WTC11 (cell line): ENCODE measurements around the gene NACC2. TPM values are rescaled to one million over a fixed set of nuclear protein-coding genes. Genes with fewer than 3 reads are reported as not detected.

Experiments
- ATAC-seq: fragments of 200-7000 bp; cut with Tn5 transposase; 2 replicates; pipeline ENCODE4 v1.10.0; 2021; ENCODE audit warnings: mild to moderate bottlenecking, moderate library complexity
- CTCF ChIA-PET: fragments of 300-600 bp; sonication (Branson Sonifier 250); formaldehyde crosslinking; loops from one replicate; lab custom pipeline; 2021; ENCODE audit warnings: antibody characterized with exemption; lab: Charles Lee
- POLR2A ChIA-PET: fragments of 350-600 bp; sonication (Branson Sonifier 250); formaldehyde crosslinking; loops from one replicate; lab custom pipeline; 2021; ENCODE audit warnings: antibody characterized with exemption; lab: Charles Lee
- DNase-seq: peaks from one replicate; pipeline ENCODE4 v3.0.0; 2021; ENCODE audit warnings: low spot score
- H3K27ac Mint-ChIP-seq: 2 replicates; pipeline ENCODE4 v1.8.0; 2021; ENCODE audit warnings: mixed read lengths
- H3K27me3 Mint-ChIP-seq: 2 replicates; pipeline ENCODE4 v1.8.0; 2021; ENCODE audit warnings: low read depth, mild to moderate bottlenecking, moderate library complexity, mixed read lengths
- H3K36me3 Mint-ChIP-seq: 2 replicates; pipeline ENCODE4 v1.8.0; 2021; ENCODE audit warnings: mixed read lengths
- H3K4me1 Mint-ChIP-seq: 2 replicates; pipeline ENCODE4 v1.8.0; 2022; ENCODE audit warnings: mixed read lengths
- H3K4me3 Mint-ChIP-seq: 2 replicates; pipeline ENCODE4 v1.8.0; 2021; ENCODE audit warnings: mild to moderate bottlenecking, moderate library complexity, mixed read lengths
- H3K9me3 Mint-ChIP-seq: 2 replicates; pipeline ENCODE4 v1.8.0; 2021; ENCODE audit warnings: mixed read lengths
- ATF1 ChIP-seq: sonication (generic); formaldehyde crosslinking; IDR thresholded peaks from 2 replicates; pipeline ENCODE4 v1.8.1; 2023; ENCODE audit warnings: mild to moderate bottlenecking, moderate library complexity, missing genetic modification reagents
- ETV6 ChIP-seq: sonication (generic); formaldehyde crosslinking; IDR thresholded peaks from 2 replicates; pipeline ENCODE4 v1.8.1; 2022; ENCODE audit warnings: mild to moderate bottlenecking, missing genetic modification reagents
- GRHL2 ChIP-seq: fragments of 250-450 bp; sonication (Bioruptor Pico); IDR thresholded peaks from 2 replicates; pipeline ENCODE4 v1.8.0; 2022; ENCODE audit warnings: mild to moderate bottlenecking, moderate library complexity; ENCODE audit not compliant: insufficient replicate concordance, severe bottlenecking
- MXD4 ChIP-seq: fragments of 250-450 bp; sonication (Bioruptor Pico); IDR thresholded peaks from 2 replicates; pipeline ENCODE4 v1.8.0; 2021; ENCODE audit warnings: mild to moderate bottlenecking, moderate library complexity, borderline replicate concordance
- NFE2L1 ChIP-seq: sonication (generic); formaldehyde crosslinking; IDR thresholded peaks from 2 replicates; pipeline ENCODE4 v1.8.1; 2023; ENCODE audit warnings: missing genetic modification reagents
- PRRX2 ChIP-seq: fragments of 250-450 bp; sonication (Bioruptor Pico); IDR thresholded peaks from 2 replicates; pipeline ENCODE4 v1.8.0; 2021; ENCODE audit warnings: mild to moderate bottlenecking
- TCF7 ChIP-seq: sonication (generic); formaldehyde crosslinking; IDR thresholded peaks from 2 replicates; pipeline ENCODE4 v1.8.0; 2022; ENCODE audit warnings: mild to moderate bottlenecking, low read depth, missing genetic modification reagents, moderate library complexity
- ZNF263 ChIP-seq: sonication (generic); formaldehyde crosslinking; IDR thresholded peaks from 2 replicates; pipeline ENCODE4 v1.8.1; 2022; ENCODE audit warnings: low read depth, mild to moderate bottlenecking, moderate library complexity, missing genetic modification reagents
- ZNF416 ChIP-seq: fragments of 250-450 bp; sonication (Bioruptor Pico); IDR thresholded peaks from 2 replicates; pipeline ENCODE4 v1.9.0; 2021; ENCODE audit warnings: mild to moderate bottlenecking, inconsistent platforms
- total RNA-seq: library from RNA; stranded (reverse); gene quantifications from 3 replicates; pipeline ENCODE4 v1.2.3, GENCODE V29; 2021
- TF ChIP-seq, protein P1 (sequence below): sonication (generic); formaldehyde crosslinking; IDR thresholded peaks from 2 replicates; pipeline ENCODE4 v1.8.1; 2022; ENCODE audit warnings: mild to moderate bottlenecking, moderate library complexity, missing genetic modification reagents
- TF ChIP-seq, protein P2 (sequence below): sonication (generic); formaldehyde crosslinking; IDR thresholded peaks from 2 replicates; pipeline ENCODE4 v1.8.1; 2022; ENCODE audit warnings: low read depth, missing genetic modification reagents, borderline replicate concordance
- TF ChIP-seq, protein P3 (sequence below): sonication (generic); formaldehyde crosslinking; IDR thresholded peaks from 2 replicates; pipeline ENCODE4 v1.8.0; 2023; ENCODE audit warnings: mild to moderate bottlenecking, missing genetic modification reagents
- TF ChIP-seq, protein P4 (sequence below): fragments of 250-450 bp; sonication (Bioruptor Pico); IDR thresholded peaks from 2 replicates; pipeline ENCODE4 v1.8.0; 2021; ENCODE audit warnings: mild to moderate bottlenecking
- TF ChIP-seq, protein P5 (sequence below): sonication (generic); formaldehyde crosslinking; IDR thresholded peaks from 2 replicates; pipeline ENCODE4 v1.8.1; 2023; ENCODE audit warnings: mild to moderate bottlenecking, moderate library complexity, missing genetic modification reagents
- TF ChIP-seq, protein P6 (sequence below): fragments of 250-450 bp; sonication (Bioruptor Pico); IDR thresholded peaks from 2 replicates; pipeline ENCODE4 v1.9.0; 2021; ENCODE audit warnings: mild to moderate bottlenecking
- TF ChIP-seq, protein P7 (sequence below): sonication (generic); formaldehyde crosslinking; IDR thresholded peaks from 2 replicates; pipeline ENCODE4 v1.8.0; 2022; ENCODE audit warnings: missing genetic modification reagents
- TF ChIP-seq, protein P8 (sequence below): sonication (generic); formaldehyde crosslinking; IDR thresholded peaks from 2 replicates; pipeline ENCODE4 v1.8.1; 2022; ENCODE audit warnings: mild to moderate bottlenecking, missing genetic modification reagents, moderate library complexity, borderline replicate concordance

NACC2 gene
- total RNA-seq, 1 experiment from 2014 or later: 17.1 TPM

DNA sequence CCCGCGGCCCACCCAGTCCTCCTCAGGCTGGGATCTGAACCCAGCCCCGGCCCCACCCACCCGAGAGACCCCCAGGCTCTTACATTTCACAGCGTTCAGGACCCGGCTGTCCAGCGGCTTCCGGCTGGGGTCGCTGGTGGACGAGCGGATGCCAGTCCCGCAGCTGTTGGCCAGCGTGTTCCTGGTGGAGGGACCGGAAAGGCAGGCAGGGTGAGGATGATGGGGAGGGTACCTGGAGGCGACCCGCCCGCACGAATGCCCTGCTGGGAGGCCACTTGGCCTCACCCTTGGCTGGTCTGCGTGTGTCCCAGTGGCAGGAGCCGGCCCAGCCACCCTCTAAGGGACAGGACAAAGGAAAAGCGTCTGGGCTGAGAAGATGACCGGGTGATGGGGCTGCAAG is 82.0 kb downstream of the NACC2 start (continued):
- TF ChIP-seq, protein P1, sequence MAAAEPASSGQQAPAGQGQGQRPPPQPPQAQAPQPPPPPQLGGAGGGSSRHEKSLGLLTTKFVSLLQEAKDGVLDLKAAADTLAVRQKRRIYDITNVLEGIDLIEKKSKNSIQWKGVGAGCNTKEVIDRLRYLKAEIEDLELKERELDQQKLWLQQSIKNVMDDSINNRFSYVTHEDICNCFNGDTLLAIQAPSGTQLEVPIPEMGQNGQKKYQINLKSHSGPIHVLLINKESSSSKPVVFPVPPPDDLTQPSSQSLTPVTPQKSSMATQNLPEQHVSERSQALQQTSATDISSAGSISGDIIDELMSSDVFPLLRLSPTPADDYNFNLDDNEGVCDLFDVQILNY (CRISPR knock-in tag): no peak
- TF ChIP-seq, protein P2, sequence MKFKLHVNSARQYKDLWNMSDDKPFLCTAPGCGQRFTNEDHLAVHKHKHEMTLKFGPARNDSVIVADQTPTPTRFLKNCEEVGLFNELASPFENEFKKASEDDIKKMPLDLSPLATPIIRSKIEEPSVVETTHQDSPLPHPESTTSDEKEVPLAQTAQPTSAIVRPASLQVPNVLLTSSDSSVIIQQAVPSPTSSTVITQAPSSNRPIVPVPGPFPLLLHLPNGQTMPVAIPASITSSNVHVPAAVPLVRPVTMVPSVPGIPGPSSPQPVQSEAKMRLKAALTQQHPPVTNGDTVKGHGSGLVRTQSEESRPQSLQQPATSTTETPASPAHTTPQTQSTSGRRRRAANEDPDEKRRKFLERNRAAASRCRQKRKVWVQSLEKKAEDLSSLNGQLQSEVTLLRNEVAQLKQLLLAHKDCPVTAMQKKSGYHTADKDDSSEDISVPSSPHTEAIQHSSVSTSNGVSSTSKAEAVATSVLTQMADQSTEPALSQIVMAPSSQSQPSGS (CRISPR knock-in tag): no peak
- TF ChIP-seq, protein P3, sequence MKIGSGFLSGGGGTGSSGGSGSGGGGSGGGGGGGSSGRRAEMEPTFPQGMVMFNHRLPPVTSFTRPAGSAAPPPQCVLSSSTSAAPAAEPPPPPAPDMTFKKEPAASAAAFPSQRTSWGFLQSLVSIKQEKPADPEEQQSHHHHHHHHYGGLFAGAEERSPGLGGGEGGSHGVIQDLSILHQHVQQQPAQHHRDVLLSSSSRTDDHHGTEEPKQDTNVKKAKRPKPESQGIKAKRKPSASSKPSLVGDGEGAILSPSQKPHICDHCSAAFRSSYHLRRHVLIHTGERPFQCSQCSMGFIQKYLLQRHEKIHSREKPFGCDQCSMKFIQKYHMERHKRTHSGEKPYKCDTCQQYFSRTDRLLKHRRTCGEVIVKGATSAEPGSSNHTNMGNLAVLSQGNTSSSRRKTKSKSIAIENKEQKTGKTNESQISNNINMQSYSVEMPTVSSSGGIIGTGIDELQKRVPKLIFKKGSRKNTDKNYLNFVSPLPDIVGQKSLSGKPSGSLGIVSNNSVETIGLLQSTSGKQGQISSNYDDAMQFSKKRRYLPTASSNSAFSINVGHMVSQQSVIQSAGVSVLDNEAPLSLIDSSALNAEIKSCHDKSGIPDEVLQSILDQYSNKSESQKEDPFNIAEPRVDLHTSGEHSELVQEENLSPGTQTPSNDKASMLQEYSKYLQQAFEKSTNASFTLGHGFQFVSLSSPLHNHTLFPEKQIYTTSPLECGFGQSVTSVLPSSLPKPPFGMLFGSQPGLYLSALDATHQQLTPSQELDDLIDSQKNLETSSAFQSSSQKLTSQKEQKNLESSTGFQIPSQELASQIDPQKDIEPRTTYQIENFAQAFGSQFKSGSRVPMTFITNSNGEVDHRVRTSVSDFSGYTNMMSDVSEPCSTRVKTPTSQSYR (CRISPR knock-in tag): no peak
- TF ChIP-seq, all 79 proteins: peak for 0

DNA sequence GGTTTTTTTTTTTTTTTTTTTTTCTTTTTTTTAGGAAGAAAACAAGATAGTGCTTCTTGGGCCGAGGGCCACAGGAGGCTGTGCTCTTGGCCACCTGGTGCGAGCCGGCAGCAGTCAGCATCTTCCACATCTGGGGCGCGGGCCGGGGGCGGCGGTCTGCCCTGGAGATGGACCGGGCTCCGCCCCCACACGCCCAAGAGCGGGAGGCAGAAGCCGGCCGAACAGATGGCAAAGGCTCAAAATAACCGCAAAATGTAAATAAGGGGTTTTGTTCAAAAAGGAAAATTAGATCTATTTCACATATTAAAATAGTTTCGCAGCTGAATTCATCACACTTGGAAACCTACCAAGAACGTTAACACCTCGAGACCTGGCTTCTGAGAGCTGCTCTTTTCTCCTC is 82.4 kb downstream of the NACC2 start:
- DNase-seq: peak; percentile 19
- no peak overlapping the region for H3K4me3 Mint-ChIP-seq
- CTCF ChIA-PET: no interaction called here
- TF ChIP-seq, protein P4, sequence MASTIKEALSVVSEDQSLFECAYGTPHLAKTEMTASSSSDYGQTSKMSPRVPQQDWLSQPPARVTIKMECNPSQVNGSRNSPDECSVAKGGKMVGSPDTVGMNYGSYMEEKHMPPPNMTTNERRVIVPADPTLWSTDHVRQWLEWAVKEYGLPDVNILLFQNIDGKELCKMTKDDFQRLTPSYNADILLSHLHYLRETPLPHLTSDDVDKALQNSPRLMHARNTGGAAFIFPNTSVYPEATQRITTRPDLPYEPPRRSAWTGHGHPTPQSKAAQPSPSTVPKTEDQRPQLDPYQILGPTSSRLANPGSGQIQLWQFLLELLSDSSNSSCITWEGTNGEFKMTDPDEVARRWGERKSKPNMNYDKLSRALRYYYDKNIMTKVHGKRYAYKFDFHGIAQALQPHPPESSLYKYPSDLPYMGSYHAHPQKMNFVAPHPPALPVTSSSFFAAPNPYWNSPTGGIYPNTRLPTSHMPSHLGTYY (CRISPR knock-in tag): no peak
- TF ChIP-seq ATF1 (CRISPR knock-in tag) (no peak), NFE2L1 (CRISPR knock-in tag) (no peak)
- TF ChIP-seq, protein P5, sequence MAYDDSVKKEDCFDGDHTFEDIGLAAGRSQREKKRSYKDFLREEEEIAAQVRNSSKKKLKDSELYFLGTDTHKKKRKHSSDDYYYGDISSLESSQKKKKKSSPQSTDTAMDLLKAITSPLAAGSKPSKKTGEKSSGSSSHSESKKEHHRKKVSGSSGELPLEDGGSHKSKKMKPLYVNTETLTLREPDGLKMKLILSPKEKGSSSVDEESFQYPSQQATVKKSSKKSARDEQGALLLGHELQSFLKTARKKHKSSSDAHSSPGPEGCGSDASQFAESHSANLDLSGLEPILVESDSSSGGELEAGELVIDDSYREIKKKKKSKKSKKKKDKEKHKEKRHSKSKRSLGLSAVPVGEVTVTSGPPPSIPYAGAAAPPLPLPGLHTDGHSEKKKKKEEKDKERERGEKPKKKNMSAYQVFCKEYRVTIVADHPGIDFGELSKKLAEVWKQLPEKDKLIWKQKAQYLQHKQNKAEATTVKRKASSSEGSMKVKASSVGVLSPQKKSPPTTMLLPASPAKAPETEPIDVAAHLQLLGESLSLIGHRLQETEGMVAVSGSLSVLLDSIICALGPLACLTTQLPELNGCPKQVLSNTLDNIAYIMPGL (CRISPR knock-in tag): no peak
- TF ChIP-seq, all 79 proteins: peak for 0
- peaks cover 31% of the 10 kb centered on the region for H3K4me1 Mint-ChIP-seq
- H3K36me3 Mint-ChIP-seq: no peaks in the 10 kb centered on the region
- no peak for ATAC-seq
- H3K27ac Mint-ChIP-seq: no peak overlapping the region
- no peaks in the 10 kb centered on the region for H3K9me3 Mint-ChIP-seq
- POLR2A ChIA-PET: no interaction called here
- H3K27me3 Mint-ChIP-seq: no peaks in the 10 kb centered on the region

DNA sequence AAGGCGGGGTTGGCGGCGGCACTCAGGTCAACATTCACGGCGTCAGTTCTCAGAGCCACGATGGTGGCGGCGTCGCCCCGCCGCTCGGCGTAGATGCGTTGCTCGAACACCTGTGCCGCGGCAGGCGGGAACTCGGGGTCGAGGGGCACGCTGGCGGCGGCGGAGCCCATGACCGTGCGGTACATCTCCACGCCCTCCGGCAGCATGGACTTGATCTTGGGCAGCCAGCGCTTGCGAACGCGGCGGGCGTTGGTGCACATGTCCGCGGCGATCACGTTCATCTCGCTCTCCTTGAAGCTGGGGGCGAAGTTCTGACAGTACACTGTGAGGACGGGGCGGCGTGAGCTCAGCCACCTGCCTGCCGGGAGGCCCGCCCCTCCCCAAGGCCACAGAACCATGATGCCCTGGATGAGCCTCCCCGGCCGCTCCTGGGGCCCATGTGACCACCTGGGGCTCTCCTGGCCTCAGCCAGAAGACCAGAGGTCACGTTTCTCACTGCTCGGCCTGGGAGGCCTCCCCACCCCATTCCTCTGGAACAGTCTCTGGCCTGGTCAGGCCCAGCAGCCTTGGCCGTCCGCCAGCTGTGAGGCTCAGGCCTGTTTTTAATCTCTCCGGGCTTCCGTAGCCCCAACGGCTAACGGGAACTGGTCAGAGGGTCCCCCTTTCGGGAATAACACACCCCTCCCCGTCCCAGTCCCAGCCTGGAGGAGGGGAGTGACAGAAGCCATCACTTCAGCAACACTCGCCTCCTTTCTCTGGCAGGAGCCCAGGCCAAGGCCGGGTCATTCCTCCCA is 83.2 kb downstream of the NACC2 start:
- ATAC-seq (no peak), DNase-seq (peak; percentile 25)
- ChIA-PET POLR2A (no interaction called here), CTCF (interaction anchor here (0.7 to 1.4 kb wide), 5 partner anchors 13 to 158 kb away, joined by 3 to 6 read pairs (median 4); no protein-coding TSS in a partner anchor)
- Mint-ChIP-seq H3K4me1 (peaks cover 38% of the 10 kb centered on the region), H3K27me3 (no peaks in the 10 kb centered on the region), H3K9me3 (no peaks in the 10 kb centered on the region), H3K4me3 (no peak overlapping the region), H3K27ac (no peak overlapping the region), H3K36me3 (no peaks in the 10 kb centered on the region)
- TF ChIP-seq NFE2L1 (CRISPR knock-in tag): 0 out of 2 replicates have a peak, but pooled peaks have one; percentile 44
- TF ChIP-seq ZNF263 (CRISPR knock-in tag): no peak
- no peak for TF ChIP-seq PRRX2
- TF ChIP-seq, protein P6, sequence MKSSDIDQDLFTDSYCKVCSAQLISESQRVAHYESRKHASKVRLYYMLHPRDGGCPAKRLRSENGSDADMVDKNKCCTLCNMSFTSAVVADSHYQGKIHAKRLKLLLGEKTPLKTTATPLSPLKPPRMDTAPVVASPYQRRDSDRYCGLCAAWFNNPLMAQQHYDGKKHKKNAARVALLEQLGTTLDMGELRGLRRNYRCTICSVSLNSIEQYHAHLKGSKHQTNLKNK (CRISPR knock-in tag): no peak
- TF ChIP-seq, protein P7, sequence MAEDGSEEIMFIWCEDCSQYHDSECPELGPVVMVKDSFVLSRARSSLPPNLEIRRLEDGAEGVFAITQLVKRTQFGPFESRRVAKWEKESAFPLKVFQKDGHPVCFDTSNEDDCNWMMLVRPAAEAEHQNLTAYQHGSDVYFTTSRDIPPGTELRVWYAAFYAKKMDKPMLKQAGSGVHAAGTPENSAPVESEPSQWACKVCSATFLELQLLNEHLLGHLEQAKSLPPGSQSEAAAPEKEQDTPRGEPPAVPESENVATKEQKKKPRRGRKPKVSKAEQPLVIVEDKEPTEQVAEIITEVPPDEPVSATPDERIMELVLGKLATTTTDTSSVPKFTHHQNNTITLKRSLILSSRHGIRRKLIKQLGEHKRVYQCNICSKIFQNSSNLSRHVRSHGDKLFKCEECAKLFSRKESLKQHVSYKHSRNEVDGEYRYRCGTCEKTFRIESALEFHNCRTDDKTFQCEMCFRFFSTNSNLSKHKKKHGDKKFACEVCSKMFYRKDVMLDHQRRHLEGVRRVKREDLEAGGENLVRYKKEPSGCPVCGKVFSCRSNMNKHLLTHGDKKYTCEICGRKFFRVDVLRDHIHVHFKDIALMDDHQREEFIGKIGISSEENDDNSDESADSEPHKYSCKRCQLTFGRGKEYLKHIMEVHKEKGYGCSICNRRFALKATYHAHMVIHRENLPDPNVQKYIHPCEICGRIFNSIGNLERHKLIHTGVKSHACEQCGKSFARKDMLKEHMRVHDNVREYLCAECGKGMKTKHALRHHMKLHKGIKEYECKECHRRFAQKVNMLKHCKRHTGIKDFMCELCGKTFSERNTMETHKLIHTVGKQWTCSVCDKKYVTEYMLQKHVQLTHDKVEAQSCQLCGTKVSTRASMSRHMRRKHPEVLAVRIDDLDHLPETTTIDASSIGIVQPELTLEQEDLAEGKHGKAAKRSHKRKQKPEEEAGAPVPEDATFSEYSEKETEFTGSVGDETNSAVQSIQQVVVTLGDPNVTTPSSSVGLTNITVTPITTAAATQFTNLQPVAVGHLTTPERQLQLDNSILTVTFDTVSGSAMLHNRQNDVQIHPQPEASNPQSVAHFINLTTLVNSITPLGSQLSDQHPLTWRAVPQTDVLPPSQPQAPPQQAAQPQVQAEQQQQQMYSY (CRISPR knock-in tag): no peak
- no peak for TF ChIP-seq ETV6 (CRISPR knock-in tag)
- no peak for TF ChIP-seq TCF7 (CRISPR knock-in tag)
- no peak for TF ChIP-seq ZNF416
- no peak for TF ChIP-seq MXD4 (CRISPR knock-in tag)
- TF ChIP-seq, protein P8, sequence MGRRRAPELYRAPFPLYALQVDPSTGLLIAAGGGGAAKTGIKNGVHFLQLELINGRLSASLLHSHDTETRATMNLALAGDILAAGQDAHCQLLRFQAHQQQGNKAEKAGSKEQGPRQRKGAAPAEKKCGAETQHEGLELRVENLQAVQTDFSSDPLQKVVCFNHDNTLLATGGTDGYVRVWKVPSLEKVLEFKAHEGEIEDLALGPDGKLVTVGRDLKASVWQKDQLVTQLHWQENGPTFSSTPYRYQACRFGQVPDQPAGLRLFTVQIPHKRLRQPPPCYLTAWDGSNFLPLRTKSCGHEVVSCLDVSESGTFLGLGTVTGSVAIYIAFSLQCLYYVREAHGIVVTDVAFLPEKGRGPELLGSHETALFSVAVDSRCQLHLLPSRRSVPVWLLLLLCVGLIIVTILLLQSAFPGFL: no peak
- TF ChIP-seq GRHL2 (CRISPR knock-in tag): no peak
